ENCODE measurements around the gene CHST9. TPM values are rescaled to one million over a fixed set of nuclear protein-coding genes. Genes with fewer than 3 reads are reported as not detected.

CHST9 gene
- total and polyA plus RNA-seq, 2 donors from 2014 or later, result 1.5 to 9.8 TPM

DNA sequence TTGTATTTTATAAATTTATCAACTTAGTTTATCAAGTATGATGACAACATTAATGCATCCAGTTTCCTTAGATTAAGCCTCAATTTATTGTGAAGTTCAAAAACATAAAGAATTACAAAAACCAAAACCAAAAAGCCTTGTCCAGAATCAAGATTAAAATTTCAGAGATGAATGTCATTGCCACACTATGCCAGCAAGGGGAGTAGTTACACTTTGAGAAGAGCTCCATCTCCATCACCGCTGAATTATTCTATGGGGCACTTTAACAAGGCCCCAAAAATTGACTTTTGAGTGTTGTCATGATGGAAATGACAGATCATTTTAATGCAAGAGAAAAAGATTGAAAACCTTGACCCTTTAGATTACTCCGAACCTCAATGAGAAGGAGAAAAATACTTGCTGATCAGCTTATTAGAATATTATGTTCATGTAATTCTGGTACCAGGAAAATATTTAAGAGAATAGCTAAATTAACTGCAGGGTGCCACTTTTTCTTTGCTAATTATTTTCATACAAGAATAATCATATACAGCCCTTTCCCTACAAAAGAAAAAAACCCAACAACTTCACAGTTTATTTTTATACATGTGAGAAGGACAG, 167.1 kb downstream of the CHST9 start:
- FAIRE-seq (peak; percentile 82), DNase-seq (peak in 2 of 5 donors; percentile 34 to 39)
- Histone ChIP-seq H3K9me3 (ENCODE audit: control insufficient read depth in 2 of 3, insufficient read depth in 1 of 3, low read length in 3 of 3) (no peaks in the 10 kb centered on the region), H3K27ac (ENCODE audit: low read depth in 2 of 2, low read length in 2 of 2) (no peak overlapping the region), H3K9ac (ENCODE audit: low read length in 3 of 3) (no peak overlapping the region), H3K36me3 (ENCODE audit: control insufficient read depth in 2 of 3, insufficient read depth in 3 of 3, low read length in 3 of 3) (no peaks in the 10 kb centered on the region), H3K4me1 (ENCODE audit: control insufficient read depth in 2 of 3, insufficient read depth in 2 of 3, low read depth in 1 of 3, low read length in 3 of 3) (peaks cover 0 to 3% (median 0%) of the 10 kb centered on the region in 3 donors), H3K4me3 (ENCODE audit: low read length in 3 of 3) (no peak overlapping the region), H3K27me3 (ENCODE audit: control insufficient read depth, insufficient read depth, low read length) (no peaks in the 10 kb centered on the region)
- intact Hi-C loops (cut with DNase I), result no loop called here
- TF ChIP-seq, protein P1, sequence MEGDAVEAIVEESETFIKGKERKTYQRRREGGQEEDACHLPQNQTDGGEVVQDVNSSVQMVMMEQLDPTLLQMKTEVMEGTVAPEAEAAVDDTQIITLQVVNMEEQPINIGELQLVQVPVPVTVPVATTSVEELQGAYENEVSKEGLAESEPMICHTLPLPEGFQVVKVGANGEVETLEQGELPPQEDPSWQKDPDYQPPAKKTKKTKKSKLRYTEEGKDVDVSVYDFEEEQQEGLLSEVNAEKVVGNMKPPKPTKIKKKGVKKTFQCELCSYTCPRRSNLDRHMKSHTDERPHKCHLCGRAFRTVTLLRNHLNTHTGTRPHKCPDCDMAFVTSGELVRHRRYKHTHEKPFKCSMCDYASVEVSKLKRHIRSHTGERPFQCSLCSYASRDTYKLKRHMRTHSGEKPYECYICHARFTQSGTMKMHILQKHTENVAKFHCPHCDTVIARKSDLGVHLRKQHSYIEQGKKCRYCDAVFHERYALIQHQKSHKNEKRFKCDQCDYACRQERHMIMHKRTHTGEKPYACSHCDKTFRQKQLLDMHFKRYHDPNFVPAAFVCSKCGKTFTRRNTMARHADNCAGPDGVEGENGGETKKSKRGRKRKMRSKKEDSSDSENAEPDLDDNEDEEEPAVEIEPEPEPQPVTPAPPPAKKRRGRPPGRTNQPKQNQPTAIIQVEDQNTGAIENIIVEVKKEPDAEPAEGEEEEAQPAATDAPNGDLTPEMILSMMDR (IDR thresholded peaks at IDR 0.05; ENCODE audit: borderline replicate concordance, extremely low read depth, insufficient read depth), result peak; percentile 62

DNA sequence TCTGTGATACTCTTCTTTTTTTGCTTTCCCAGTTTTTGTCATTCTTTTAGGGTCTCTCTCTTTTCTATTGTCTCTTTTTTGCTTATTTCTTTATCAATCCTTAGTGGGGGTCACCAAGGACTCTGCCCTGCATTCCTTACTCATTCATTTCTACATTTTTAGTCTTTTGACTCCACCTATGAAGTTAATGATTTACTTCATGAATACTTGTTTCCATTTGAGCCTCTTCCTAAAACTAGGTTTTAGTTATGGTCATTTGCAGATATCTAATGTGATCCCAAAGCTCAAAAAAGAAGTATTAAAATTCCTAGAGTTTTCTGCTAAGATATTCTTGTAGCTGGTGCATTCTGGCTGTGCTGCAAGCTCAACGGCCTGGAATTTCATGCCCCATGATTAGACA, 170.3 kb downstream of the CHST9 start:
- Histone ChIP-seq H3K27ac (ENCODE audit: low read depth in 2 of 2, low read length in 2 of 2) (no peak overlapping the region), H3K9ac (ENCODE audit: low read length in 3 of 3) (no peak overlapping the region), H3K4me1 (ENCODE audit: control insufficient read depth in 2 of 3, insufficient read depth in 2 of 3, low read depth in 1 of 3, low read length in 3 of 3) (peaks cover 0 to 3% (median 0%) of the 10 kb centered on the region in 3 donors), H3K36me3 (ENCODE audit: control insufficient read depth in 2 of 3, insufficient read depth in 3 of 3, low read length in 3 of 3) (no peaks in the 10 kb centered on the region), H3K27me3 (ENCODE audit: control insufficient read depth, insufficient read depth, low read length) (no peaks in the 10 kb centered on the region), H3K9me3 (ENCODE audit: control insufficient read depth in 2 of 3, insufficient read depth in 1 of 3, low read length in 3 of 3) (no peaks in the 10 kb centered on the region), H3K4me3 (ENCODE audit: low read length in 3 of 3) (no peak overlapping the region)
- FAIRE-seq, result no peak
- peak in 1 of 5 donors; percentile 14 for DNase-seq
- TF ChIP-seq, protein P1 (IDR thresholded peaks at IDR 0.05; ENCODE audit: borderline replicate concordance, extremely low read depth, insufficient read depth), result no peak
- intact Hi-C loops (cut with DNase I), result no loop called here

DNA sequence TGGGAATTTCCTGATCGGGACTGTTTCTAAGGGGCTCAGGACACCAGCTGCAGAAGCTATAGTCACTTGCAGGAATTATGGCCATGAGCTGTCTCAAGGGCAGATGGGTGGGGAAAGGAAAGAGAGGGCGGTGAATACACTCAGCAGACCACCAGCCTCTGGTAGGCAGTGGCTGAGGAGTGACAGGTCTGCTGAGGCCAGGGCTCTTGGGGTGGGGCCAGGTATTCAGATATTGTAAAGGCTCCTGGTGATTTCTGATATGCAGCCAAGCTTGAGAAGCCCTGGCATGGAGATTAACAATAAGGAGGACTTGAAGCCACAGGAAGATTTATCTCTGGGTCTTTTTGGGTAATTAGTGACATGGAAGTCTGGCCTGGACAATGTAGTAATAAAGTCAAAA, 174.3 kb downstream of the CHST9 start:
- Histone ChIP-seq H3K4me3 (ENCODE audit: low read length in 3 of 3) (no peak overlapping the region), H3K9me3 (ENCODE audit: control insufficient read depth in 2 of 3, insufficient read depth in 1 of 3, low read length in 3 of 3) (no peaks in the 10 kb centered on the region), H3K27ac (ENCODE audit: low read depth in 2 of 2, low read length in 2 of 2) (no peak overlapping the region), H3K36me3 (ENCODE audit: control insufficient read depth in 2 of 3, insufficient read depth in 3 of 3, low read length in 3 of 3) (no peaks in the 10 kb centered on the region), H3K4me1 (ENCODE audit: control insufficient read depth in 2 of 3, insufficient read depth in 2 of 3, low read depth in 1 of 3, low read length in 3 of 3) (peaks cover 0 to 5% (median 0%) of the 10 kb centered on the region in 3 donors), H3K27me3 (ENCODE audit: control insufficient read depth, insufficient read depth, low read length) (no peaks in the 10 kb centered on the region), H3K9ac (ENCODE audit: low read length in 3 of 3) (no peak overlapping the region)
- no peak for FAIRE-seq
- no peak for DNase-seq
- intact Hi-C loops (cut with DNase I), result no loop called here
- TF ChIP-seq, protein P1 (IDR thresholded peaks at IDR 0.05; ENCODE audit: borderline replicate concordance, extremely low read depth, insufficient read depth), result no peak

Data from kidney (tissue), 14 donors.